NCI-H748 (cell line): ENCODE data around the gene SAE1.

Experiments
- DNase-seq: peaks from one replicate; lab custom pipeline; 2025; ENCODE audit not compliant: unreplicated experiment; lab: John Stamatoyannopoulos, UW

SAE1 gene

GRCh38 chr19:47210180-47210490, 79.5 kb downstream of the SAE1 start:
- no peak for DNase-seq

DNA sequence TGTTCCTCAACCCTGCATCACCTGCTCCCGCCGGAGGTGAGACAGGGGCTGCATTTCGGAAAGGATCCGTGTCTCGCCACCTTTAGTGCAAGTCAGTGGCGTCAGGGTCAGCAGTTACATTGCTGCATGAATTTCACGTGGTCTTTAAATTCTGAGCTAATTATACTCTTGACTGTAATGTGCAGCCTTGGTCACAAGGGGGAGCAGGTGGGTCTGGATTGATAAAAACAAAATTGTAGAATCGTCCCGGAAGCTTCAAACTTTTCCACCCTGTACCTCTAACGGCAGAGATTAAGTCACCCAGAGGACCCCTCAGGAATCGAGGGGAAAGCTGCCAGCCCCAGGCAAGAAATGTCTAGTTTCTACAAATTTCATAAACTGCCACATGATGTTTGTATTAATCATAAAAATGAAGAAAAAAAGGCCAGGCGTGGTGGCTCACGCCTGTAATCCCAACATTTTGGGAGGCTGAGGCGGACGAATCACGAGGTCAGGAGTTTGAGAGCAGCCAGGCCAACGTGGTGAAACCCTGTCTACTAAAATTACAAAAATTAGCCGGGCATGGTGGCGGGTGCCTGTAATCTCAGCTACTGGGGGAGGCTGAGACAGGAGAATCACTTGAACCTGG, 80.2 kb downstream of the SAE1 start:
- DNase-seq, result peak; percentile 70

- no peak for DNase-seq
Measured at GRCh38 chr19:47215581-47215980, 84.9 kb downstream of the SAE1 start.

- no peak for DNase-seq
Measured at GRCh38 chr19:47221080-47221841, 90.6 kb downstream of the SAE1 start.

DNA sequence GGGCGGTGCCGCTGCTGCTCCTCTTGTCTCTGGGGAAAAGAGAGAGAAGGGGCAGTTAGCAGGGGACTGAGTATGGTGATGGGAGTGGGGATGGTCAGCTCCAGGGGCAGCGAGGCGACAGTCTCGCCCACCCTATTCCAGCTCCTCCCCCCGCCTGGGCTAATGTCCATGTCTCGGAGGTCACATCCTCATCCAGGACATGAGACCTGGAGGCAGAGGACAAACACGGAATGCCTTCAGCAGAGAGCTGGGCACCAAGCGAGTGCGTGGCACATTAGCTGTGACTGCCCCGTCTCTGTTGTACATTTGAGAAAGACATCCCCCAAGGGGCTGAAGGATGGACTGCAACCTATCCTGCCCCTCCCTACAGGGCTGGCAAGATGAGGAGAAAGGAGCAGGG, 91.3 kb downstream of the SAE1 start:
- DNase-seq, result no peak

DNA sequence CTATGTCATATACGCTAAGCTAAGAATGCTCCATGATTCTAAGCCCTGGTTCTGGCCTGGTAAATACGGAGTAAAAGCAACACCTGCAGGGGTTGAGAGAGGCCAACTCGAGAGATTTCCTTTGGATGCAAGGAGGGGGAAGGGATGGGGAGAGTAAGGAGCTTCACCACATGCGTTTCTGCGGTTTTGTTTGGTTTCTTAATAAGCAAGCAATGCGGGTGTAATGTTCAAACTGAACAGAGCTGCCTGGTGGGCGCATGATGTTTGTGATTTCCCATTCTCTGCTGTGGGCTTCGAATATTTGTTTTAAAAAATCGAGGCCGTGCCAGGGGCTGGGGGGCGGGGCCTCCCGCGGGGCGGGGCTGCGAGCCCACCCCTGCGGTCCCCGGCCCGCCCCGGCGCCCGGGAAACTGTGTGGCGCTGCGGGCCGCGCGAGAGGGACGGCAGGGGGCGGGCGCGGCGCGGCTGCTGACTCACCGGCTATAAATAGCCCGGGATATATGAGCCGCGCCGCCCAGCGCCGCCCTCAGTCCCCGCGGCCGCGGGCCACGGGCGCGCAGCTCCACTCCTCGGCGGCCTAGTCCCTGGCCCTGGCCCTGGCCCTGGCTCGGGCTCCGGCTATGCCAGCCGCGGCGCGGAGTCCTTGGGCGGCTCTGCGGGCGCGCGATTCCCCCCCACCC, 95.3 kb downstream of the SAE1 start:
- peak; percentile 95 for DNase-seq

DNA sequence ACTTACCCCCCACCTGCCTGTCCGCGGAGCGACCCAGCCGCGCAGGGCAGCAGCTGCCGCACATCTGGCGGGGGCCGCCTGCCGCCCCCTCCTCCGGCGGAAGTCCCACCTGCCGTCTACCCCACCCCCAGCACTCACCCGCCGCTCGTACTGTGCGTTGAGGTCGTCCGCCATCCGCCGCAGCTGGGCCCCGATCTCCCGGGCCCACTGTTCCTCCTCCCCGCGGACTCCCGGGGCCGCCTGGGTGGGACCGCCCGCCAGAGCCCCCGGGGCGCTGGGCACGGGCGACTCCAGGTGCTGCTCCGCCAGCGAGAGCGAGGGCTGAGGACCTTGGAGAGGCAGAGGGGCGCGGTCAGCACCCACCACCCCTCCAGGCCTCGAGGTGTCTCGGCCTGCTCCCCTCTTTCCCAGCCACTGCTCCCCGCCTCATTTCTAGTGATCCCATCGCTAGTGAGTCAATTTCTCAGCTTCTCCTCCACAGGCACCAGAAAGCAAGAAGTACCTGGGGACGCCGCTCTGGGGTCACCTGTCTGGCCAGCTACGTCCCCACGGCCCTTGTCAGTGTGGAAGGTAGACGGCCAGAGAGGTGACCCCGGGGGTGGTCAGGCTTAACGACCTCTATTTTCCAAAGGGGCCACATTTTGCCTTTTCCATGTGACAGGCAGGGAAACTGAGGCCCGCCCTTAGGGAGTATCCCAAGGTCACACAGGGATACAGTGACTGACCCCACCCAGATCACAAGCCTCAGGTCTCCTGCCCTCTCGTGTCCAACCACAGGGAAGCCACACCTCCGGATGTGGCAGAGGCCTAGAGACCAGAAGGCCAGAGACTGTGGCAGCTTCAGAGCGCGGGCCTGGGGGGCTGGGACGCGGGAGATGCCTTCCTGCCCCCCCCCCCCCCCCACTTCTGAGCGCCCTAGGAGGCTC, 96.1 kb downstream of the SAE1 start:
- DNase-seq, result peak; percentile 45

GRCh38 chr19:47227352-47228167, 96.9 kb downstream of the SAE1 start:
- DNase-seq, result peak; percentile 81

DNA sequence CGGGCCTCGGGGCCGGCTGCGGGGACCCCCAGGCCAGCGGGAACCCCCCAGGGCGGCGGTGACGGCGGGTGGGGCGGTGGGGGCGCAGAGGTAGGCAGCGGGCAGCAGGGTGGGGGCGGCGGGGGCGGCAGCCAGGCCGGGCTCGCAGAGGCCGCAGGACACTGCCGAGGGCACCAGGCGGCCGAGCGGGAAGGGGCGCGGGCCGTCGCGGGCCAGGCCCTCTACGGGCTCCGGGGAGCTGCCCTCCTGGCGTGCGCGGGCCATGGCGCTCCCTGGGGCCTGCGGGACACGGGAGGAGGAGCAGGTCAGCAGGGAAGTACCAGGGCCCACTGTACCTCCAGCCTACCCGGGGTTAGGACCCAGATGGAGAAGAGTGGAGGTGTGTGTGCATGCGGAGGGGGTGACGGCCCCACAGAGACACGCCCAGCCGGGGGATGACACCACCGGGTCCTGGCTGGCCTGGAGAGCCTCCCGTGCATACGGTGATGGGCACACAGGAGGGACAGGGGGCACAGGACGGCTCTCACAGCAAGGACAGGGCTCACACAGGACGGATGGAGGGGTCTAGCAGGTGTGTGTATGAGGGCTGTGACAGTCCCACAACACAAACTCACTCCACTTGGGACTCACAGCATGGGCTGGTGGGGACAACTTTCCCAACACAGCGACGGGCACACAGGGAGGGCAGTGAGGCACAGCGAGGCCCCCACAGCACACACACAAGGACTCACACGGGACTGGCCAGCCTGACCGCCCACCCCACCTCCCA, 97.7 kb downstream of the SAE1 start:
- DNase-seq, result peak; percentile 47

- peak; percentile 38 for DNase-seq
Measured at GRCh38 chr19:47228937-47229675, 98.5 kb downstream of the SAE1 start.

DNA sequence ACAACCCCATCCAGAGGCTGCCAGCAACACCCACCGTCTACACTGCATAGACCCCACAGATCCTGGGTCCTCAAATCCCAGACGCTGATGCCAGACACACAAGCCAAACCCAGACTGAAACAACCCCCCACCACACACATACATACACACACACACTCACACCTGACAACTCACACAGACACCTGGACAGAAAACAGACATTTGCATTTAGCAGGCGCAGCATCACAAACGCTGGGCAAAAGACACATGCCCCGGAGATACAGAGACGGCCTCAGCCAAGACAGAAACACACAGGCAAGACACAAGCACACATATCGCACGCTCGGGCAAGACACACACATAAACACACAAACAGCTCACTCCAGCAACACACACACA, 99.0 kb downstream of the SAE1 start:
- peak; percentile 28 for DNase-seq

- DNase-seq, result peak; percentile 63
Measured at GRCh38 chr19:47230054-47230920, 99.7 kb downstream of the SAE1 start.

GRCh38 chr19:47230921-47231214, 100.2 kb downstream of the SAE1 start, which contains the start of gene BBC3:
TSS of gene BBC3 (minus strand) at chr19:47231199. CDS start at chr19:47228431, 2,768 bp downstream.
- DNase-seq, result no peak

GRCh38 chr19:47231215-47232054, 100.8 kb downstream of the SAE1 start:
- peak; percentile 92 for DNase-seq

DNA sequence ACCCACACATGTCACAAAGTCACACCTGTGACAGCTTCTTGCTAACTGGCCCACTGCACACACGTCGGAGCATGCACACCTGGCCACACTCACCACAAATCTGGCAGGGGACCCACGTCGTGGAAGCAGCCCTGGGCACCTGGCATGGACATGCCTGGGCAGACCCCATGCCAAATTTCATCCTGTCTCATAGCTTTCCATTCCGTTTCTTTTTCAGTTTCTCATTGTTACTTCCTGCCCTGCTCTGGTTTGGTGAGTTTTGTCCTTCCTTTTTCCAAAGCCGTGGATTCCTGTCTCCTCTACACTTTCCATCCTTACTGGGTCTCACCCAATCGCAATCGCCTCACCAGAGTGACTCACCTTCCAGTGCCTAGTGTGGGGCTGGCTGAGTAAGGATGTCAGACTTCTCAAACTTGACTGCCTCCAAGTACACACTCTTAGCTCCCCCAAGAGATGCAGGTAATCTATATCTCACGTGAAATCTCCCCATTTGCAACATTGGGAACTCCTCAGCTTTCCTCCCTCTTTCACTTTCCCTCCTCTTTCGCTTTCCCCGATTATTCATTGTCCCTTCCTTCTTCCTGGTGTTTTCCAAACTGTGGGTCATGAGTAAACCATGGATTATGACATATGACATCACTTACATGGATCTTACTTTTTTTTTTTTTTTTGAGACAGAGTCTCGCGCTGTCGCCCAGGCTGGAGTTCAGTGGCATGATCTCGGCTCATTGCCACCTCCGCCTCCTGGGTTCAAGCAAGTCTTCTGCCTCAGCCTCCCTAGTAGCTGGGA, 102.0 kb downstream of the SAE1 start:
- no peak for DNase-seq

- DNase-seq, result no peak
Measured at GRCh38 chr19:47236072-47236675, 105.5 kb downstream of the SAE1 start.
